Rectal smooth muscle tissue (tissue), 1 donor: ENCODE data around the gene HOXC10.

Experiments used
- H3K27ac ChIP-seq: one replicate; pipeline ENCODE4 v1.7.0; 2013; ENCODE audit warnings: low read depth, low read length, inconsistent platforms
- H3K27me3 ChIP-seq: one replicate; pipeline ENCODE4 v1.7.0; 2013; ENCODE audit warnings: low read length; ENCODE audit not compliant: control insufficient read depth, insufficient read depth
- H3K36me3 ChIP-seq: one replicate; pipeline ENCODE4 v1.7.0; 2013; ENCODE audit warnings: low read length; ENCODE audit not compliant: control insufficient read depth, insufficient read depth
- H3K4me1 ChIP-seq: one replicate; pipeline ENCODE4 v1.7.0; 2013; ENCODE audit warnings: low read length; ENCODE audit not compliant: control insufficient read depth, insufficient read depth
- H3K4me3 ChIP-seq: one replicate; pipeline ENCODE4 v1.7.0; 2013; ENCODE audit warnings: low read length
- H3K9ac ChIP-seq: one replicate; pipeline ENCODE4 v1.7.0; 2013; ENCODE audit warnings: low read length

The HOXC10 gene

DNA sequence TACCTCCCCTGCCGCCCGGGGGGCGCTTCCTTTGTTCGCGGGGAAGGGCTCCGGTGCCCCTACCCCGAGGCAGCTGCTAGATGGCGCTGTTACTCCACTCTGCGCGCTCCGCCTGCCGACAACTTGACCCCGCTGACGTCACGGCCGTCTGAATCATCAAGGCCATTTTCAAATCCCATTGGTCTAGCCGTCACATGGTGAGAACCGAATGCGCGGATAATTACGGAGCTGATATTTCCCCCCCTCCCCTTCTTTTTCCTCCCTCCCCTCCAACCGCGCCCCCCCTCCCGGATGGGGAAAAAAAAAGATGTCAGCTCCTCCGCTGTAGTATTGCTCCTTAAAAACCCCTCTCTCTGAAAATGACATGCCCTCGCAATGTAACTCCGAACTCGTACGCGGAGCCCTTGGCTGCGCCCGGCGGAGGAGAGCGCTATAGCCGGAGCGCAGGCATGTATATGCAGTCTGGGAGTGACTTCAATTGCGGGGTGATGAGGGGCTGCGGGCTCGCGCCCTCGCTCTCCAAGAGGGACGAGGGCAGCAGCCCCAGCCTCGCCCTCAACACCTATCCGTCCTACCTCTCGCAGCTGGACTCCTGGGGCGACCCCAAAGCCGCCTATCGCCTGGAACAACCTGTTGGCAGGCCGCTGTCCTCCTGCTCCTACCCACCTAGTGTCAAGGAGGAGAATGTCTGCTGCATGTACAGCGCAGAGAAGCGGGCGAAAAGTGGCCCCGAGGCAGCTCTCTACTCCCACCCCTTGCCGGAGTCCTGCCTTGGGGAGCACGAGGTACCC lies at the start of gene HOXC10:
HOXC10 (plus strand) TSS at position 246 of the 791 bp plus-strand sequence; CDS start at position 360, 114 bp downstream.
- H3K27me3 ChIP-seq = peaks cover 74% of the 10 kb centered on the region
- no peak within 1 kb of the TSS for H3K4me3 ChIP-seq
- H3K36me3 ChIP-seq = no peaks in the 10 kb centered on the region
- H3K9ac ChIP-seq = no peak within 1 kb of the TSS
- H3K4me1 ChIP-seq = peaks cover 3% of the 10 kb centered on the region
- H3K27ac ChIP-seq = no peak within 1 kb of the TSS

DNA sequence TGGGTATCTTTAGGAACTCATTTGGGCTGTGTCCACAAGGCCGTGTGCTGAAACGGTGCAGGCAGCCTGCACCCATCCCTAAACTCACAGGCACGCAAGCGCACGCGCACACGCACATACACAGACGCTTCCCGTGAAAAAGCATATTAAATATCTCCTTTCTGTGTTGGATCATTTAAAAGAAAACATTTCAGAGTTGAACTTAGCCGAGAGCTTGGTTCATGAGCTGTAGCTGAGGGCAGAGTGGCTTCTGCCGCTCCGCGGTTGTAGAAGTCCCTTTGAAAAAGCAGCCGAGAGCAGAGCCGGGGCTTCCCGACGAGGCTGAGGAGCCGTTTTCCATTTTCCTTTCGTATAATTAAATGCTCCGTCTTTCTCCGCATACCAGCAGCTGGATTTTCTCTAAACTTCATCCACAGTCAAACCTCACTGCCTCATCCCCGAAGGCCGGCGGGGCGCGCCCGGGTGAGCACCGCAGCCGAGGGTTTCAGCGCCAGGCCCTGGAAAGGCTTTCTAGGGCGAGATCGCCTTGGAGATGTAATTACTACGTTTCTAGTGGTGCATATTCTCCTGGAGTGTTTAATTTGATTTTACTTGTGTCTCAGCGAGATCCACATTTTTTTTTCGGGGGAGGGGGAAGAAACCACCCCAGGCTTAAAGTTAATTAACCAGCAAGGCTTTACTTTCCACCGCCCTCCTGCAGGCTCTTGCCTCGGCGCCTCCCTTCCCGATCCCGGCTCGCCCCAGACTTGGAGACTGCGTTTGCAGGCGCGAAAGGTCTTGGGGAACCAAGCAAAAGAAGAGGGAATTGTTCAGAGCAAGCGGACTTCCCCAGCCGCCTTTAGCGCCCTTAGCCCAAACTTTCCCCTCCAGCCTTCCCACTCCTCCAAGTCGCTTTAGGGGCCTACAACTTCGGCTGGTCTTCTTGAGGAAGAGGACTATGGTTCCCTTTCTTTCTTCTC lies 49.3 kb upstream of the HOXC10 start:
- H3K36me3 ChIP-seq = no peaks in the 10 kb centered on the region
- H3K27ac ChIP-seq = no peak overlapping the region
- peaks cover 63% of the 10 kb centered on the region for H3K27me3 ChIP-seq
- no peaks in the 10 kb centered on the region for H3K4me1 ChIP-seq
- H3K4me3 ChIP-seq = no peak overlapping the region
- H3K9ac ChIP-seq = no peak overlapping the region

GRCh38 chr12:53937099-53937498 lies 47.8 kb upstream of the HOXC10 start:
- no peak overlapping the region for H3K27ac ChIP-seq
- no peaks in the 10 kb centered on the region for H3K4me1 ChIP-seq
- no peak overlapping the region for H3K4me3 ChIP-seq
- no peaks in the 10 kb centered on the region for H3K36me3 ChIP-seq
- H3K9ac ChIP-seq = no peak overlapping the region
- peaks cover 64% of the 10 kb centered on the region for H3K27me3 ChIP-seq

GRCh38 chr12:53937596-53938325 lies 47.2 kb upstream of the HOXC10 start:
- no peak overlapping the region for H3K9ac ChIP-seq
- H3K4me3 ChIP-seq = no peak overlapping the region
- peaks cover 62% of the 10 kb centered on the region for H3K27me3 ChIP-seq
- no peaks in the 10 kb centered on the region for H3K36me3 ChIP-seq
- no peaks in the 10 kb centered on the region for H3K4me1 ChIP-seq
- H3K27ac ChIP-seq = no peak overlapping the region

- Histone ChIP-seq H3K27ac (no peak within 1 kb of the TSS), H3K36me3 (no peaks in the 10 kb centered on the region), H3K9ac (no peak within 1 kb of the TSS), H3K4me1 (no peaks in the 10 kb centered on the region), H3K4me3 (no peak within 1 kb of the TSS), H3K27me3 (peaks cover 61% of the 10 kb centered on the region)
These were observed 46.4 kb upstream of the HOXC10 start, which contains the start of gene HOXC13 for GRCh38 chr12:53938326-53939140. Gene HOXC13 (plus strand): TSS chr12:53938831. CDS start chr12:53938907, 76 bp downstream.

- H3K27ac ChIP-seq = no peak overlapping the region
- no peaks in the 10 kb centered on the region for H3K36me3 ChIP-seq
- H3K9ac ChIP-seq = no peak overlapping the region
- no peak overlapping the region for H3K4me3 ChIP-seq
- no peaks in the 10 kb centered on the region for H3K4me1 ChIP-seq
- peaks cover 61% of the 10 kb centered on the region for H3K27me3 ChIP-seq
These were observed 45.5 kb upstream of the HOXC10 start for GRCh38 chr12:53939141-53940108.

- no peak overlapping the region for H3K9ac ChIP-seq
- H3K27me3 ChIP-seq = peaks cover 64% of the 10 kb centered on the region
- H3K4me1 ChIP-seq = no peaks in the 10 kb centered on the region
- H3K36me3 ChIP-seq = no peaks in the 10 kb centered on the region
- no peak overlapping the region for H3K4me3 ChIP-seq
- H3K27ac ChIP-seq = no peak overlapping the region
These were observed 44.4 kb upstream of the HOXC10 start for GRCh38 chr12:53940443-53941014.

- Histone ChIP-seq H3K9ac (no peak overlapping the region), H3K4me1 (no peaks in the 10 kb centered on the region), H3K27me3 (peaks cover 65% of the 10 kb centered on the region), H3K4me3 (no peak overlapping the region), H3K27ac (no peak overlapping the region), H3K36me3 (no peaks in the 10 kb centered on the region)
These were observed 43.8 kb upstream of the HOXC10 start for GRCh38 chr12:53941187-53941586.

- no peak overlapping the region for H3K9ac ChIP-seq
These were observed 43.2 kb upstream of the HOXC10 start for GRCh38 chr12:53941750-53942149.

DNA sequence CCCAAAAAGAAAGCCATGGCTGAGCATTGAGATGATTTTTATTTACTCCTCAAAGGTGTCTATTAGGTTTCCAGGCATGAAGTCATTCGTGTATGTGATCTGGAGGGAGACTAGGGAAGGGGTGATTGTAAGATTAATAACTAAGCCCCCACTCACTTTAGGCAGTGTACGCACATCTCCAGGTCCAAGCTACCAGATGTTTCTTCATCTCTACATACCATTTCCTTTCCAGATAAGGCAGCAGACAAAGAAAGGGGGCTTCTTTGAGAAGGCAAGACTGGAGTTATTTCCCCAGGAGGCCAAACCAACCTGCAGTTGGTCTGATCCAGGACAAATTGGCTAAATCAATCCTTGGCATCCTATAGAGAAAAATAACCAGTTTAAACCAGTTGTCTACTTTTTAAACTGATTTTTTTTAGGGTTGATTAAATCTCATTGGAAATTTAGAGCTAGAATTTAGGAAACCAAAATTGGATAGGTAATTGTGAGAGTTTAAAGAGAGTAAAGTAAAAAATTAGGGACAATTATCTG lies 42.4 kb upstream of the HOXC10 start:
- Histone ChIP-seq H3K27me3 (peaks cover 55% of the 10 kb centered on the region), H3K27ac (no peak overlapping the region), H3K4me3 (no peak overlapping the region), H3K4me1 (no peaks in the 10 kb centered on the region), H3K36me3 (no peaks in the 10 kb centered on the region), H3K9ac (no peak overlapping the region)

More at GRCh38 chr12:53941750-53942149, 43.2 kb upstream of the HOXC10 start:
- Histone ChIP-seq H3K27me3 (peaks cover 61% of the 10 kb centered on the region), H3K4me1 (no peaks in the 10 kb centered on the region), H3K4me3 (no peak overlapping the region), H3K27ac (no peak overlapping the region), H3K36me3 (no peaks in the 10 kb centered on the region)
